PC-9 (cell line): ENCODE data around the gene DPP4. TPM values are rescaled to one million over a fixed set of nuclear protein-coding genes. Genes with fewer than 3 reads are reported as not detected.

ENCODE experiments used
- BruUV-seq: library from RNA; stranded (reverse); fragments of 400-500 nt; replicated peaks from 2 replicates; lab custom pipeline; 2021; lab: Mats Ljungman, UMichigan
- CTCF ChIA-PET: fragments of 300-600 bp; sonication (Branson Sonifier 250); formaldehyde crosslinking; loops from one replicate; lab custom pipeline; 2022; ENCODE audit warnings: antibody characterized with exemption; lab: Charles Lee
- POLR2A ChIA-PET: fragments of 300-600 bp; sonication (Branson Sonifier 250); formaldehyde crosslinking; loops from one replicate; lab custom pipeline; 2022; ENCODE audit warnings: antibody characterized with exemption; ENCODE audit not compliant: unreplicated experiment; lab: Charles Lee
- DNase-seq, 2 experiments: peaks; one replicate each; pipeline versions ENCODE4 v3.0.0 to v3.0.0-alpha.2; 2015 to 2022; ENCODE audit warnings: mixed read lengths in 1 of 2
- H2AFZ ChIP-seq: fragments of 200-600 bp; sonication (generic); 2 replicates; pipeline ENCODE4 v1.8.1; 2017; ENCODE audit warnings: antibody characterized with exemption
- H3F3A ChIP-seq: fragments of 200-600 bp; sonication (generic); 2 replicates; pipeline ENCODE4 v1.8.1; 2017; ENCODE audit warnings: antibody characterized with exemption, mild to moderate bottlenecking, low read depth; ENCODE audit not compliant: insufficient read depth
- H3K27ac ChIP-seq: fragments of 200-600 bp; sonication (generic); 2 replicates; pipeline ENCODE4 v1.6.1; 2016; ENCODE audit warnings: mixed run types
- H3K27me3 ChIP-seq: fragments of 200-600 bp; sonication (generic); 2 replicates; pipeline ENCODE4 v1.6.1; 2016; ENCODE audit warnings: low read depth, mixed run types; ENCODE audit not compliant: insufficient read depth
- H3K36me3 ChIP-seq: fragments of 200-600 bp; sonication (generic); 2 replicates; pipeline ENCODE4 v1.6.1; 2016; ENCODE audit warnings: low read depth, mixed run types
- H3K4me1 ChIP-seq: fragments of 200-600 bp; sonication (generic); replicated peaks from 2 replicates; pipeline ENCODE4 v1.6.1; 2016; ENCODE audit warnings: mixed run types; ENCODE audit not compliant: insufficient read depth
- H3K4me2 ChIP-seq: fragments of 200-600 bp; sonication (generic); 2 replicates; pipeline ENCODE4 v1.6.1; 2017; ENCODE audit warnings: mixed run types
- H3K4me3 ChIP-seq: fragments of 200-600 bp; sonication (generic); 2 replicates; pipeline ENCODE4 v1.6.1; 2016; ENCODE audit warnings: mixed run types
- H3K79me2 ChIP-seq: fragments of 200-600 bp; sonication (generic); 2 replicates; pipeline ENCODE4 v1.6.1; 2017; ENCODE audit warnings: low read depth, mixed run types
- H3K9me2 ChIP-seq: fragments of 200-600 bp; sonication (generic); 2 replicates; pipeline ENCODE4 v1.8.1; 2017; ENCODE audit warnings: mild to moderate bottlenecking; ENCODE audit not compliant: insufficient read depth
- H3K9me3 ChIP-seq: fragments of 200-600 bp; sonication (generic); 2 replicates; pipeline ENCODE4 v1.8.1; 2016; ENCODE audit warnings: low read depth; ENCODE audit not compliant: insufficient read depth
- H4K20me1 ChIP-seq: fragments of 200-600 bp; sonication (generic); 2 replicates; pipeline ENCODE4 v1.8.1; 2017; ENCODE audit not compliant: insufficient read depth
- EZH2 ChIP-seq: fragments of 200-600 bp; sonication (generic); IDR thresholded peaks from 2 replicates; pipeline ENCODE4 v1.8.0; 2017; ENCODE audit warnings: antibody characterized with exemption, low read depth
- intact Hi-C: fragments of 100-400 bp; cut with micrococcal nuclease; formaldehyde crosslinking; loops from one replicate; pipeline ENCODE4 v1.10.0; 2022; ENCODE audit not compliant: unreplicated experiment
- total RNA-seq: library from RNA; stranded (reverse); gene quantifications from 2 replicates; pipeline ENCODE4 v1.2.3, GENCODE V29; 2021
- TF ChIP-seq, protein P1 (sequence below): fragments of 200-600 bp; sonication (generic); conservative IDR thresholded peaks from 2 replicates; pipeline ENCODE4 v1.6.1; 2017; ENCODE audit warnings: mixed run types, antibody characterized with exemption, mild to moderate bottlenecking, moderate library complexity

DPP4 gene
- total RNA-seq, 1 experiment from 2014 or later, result 0.35 TPM

GRCh38 chr2:161982548-161983330, 91.3 kb downstream of the DPP4 start:
- BruUV-seq, result no TSS peak
- H3K9me2 ChIP-seq, result no peaks in the 10 kb centered on the region
- ChIA-PET POLR2A (no interaction called here), CTCF (no interaction called here)
- H3K27me3 ChIP-seq, result no peaks in the 10 kb centered on the region
- no peak for DNase-seq
- no peaks in the 10 kb centered on the region for H3K4me1 ChIP-seq
- H3K9me3 ChIP-seq, result no peaks in the 10 kb centered on the region
- no peak overlapping the region for H2AFZ ChIP-seq
- H3F3A ChIP-seq, result no peaks in the 10 kb centered on the region
- no peak overlapping the region for H3K27ac ChIP-seq
- no peak overlapping the region for H3K4me2 ChIP-seq
- no peaks in the 10 kb centered on the region for H4K20me1 ChIP-seq
- no peaks in the 10 kb centered on the region for H3K79me2 ChIP-seq
- no peaks in the 10 kb centered on the region for H3K36me3 ChIP-seq
- H3K4me3 ChIP-seq, result no peak overlapping the region
- TF ChIP-seq EZH2, result no peak
- TF ChIP-seq, protein P1, sequence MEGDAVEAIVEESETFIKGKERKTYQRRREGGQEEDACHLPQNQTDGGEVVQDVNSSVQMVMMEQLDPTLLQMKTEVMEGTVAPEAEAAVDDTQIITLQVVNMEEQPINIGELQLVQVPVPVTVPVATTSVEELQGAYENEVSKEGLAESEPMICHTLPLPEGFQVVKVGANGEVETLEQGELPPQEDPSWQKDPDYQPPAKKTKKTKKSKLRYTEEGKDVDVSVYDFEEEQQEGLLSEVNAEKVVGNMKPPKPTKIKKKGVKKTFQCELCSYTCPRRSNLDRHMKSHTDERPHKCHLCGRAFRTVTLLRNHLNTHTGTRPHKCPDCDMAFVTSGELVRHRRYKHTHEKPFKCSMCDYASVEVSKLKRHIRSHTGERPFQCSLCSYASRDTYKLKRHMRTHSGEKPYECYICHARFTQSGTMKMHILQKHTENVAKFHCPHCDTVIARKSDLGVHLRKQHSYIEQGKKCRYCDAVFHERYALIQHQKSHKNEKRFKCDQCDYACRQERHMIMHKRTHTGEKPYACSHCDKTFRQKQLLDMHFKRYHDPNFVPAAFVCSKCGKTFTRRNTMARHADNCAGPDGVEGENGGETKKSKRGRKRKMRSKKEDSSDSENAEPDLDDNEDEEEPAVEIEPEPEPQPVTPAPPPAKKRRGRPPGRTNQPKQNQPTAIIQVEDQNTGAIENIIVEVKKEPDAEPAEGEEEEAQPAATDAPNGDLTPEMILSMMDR, result no peak
- intact Hi-C loops, result no loop called here

GRCh38 chr2:161981679-161982250, 92.2 kb downstream of the DPP4 start:
- Histone ChIP-seq H3K4me2 (no peak overlapping the region), H2AFZ (no peak overlapping the region), H3K4me1 (no peaks in the 10 kb centered on the region), H3K9me2 (no peaks in the 10 kb centered on the region), H4K20me1 (no peaks in the 10 kb centered on the region), H3K9me3 (no peaks in the 10 kb centered on the region), H3K27me3 (no peaks in the 10 kb centered on the region), H3K79me2 (no peaks in the 10 kb centered on the region), H3F3A (no peaks in the 10 kb centered on the region), H3K27ac (no peak overlapping the region), H3K4me3 (no peak overlapping the region), H3K36me3 (no peaks in the 10 kb centered on the region)
- no peak for DNase-seq
- ChIA-PET POLR2A (no interaction called here), CTCF (no interaction called here)
- intact Hi-C loops, result no loop called here
- BruUV-seq, result no TSS peak
- no peak for TF ChIP-seq EZH2
- TF ChIP-seq, protein P1, result no peak

DNA sequence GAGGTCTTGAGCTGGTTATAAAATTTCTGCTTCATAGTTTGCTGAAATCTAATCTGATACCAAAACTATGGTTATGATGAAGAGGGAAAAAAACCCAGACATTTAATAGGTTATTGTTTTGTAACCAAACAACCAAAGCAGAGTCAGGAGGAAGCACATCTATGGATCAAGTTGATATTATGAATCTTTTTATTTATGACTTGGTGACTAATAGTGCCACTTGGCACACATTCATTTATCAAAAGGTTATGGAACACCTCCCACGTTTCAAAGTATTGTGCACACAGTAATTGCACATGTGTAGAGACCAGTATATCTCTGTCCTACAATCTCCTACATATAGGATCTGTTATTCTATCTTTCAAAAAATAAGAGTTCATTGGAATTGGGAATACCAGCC, 93.0 kb downstream of the DPP4 start:
- H3F3A ChIP-seq, result no peaks in the 10 kb centered on the region
- no TSS peak for BruUV-seq
- TF ChIP-seq EZH2, result no peak
- TF ChIP-seq, protein P1, result no peak
- no peak overlapping the region for H2AFZ ChIP-seq
- intact Hi-C loops, result no loop called here
- CTCF ChIA-PET, result no interaction called here
- no peaks in the 10 kb centered on the region for H3K27me3 ChIP-seq
- no peaks in the 10 kb centered on the region for H3K9me3 ChIP-seq
- no peak for DNase-seq
- H3K9me2 ChIP-seq, result no peaks in the 10 kb centered on the region
- H3K36me3 ChIP-seq, result no peaks in the 10 kb centered on the region
- POLR2A ChIA-PET, result interaction anchor here (0.7 kb wide), 1 partner anchor 488 kb away, joined by 3 read pairs; no protein-coding TSS in a partner anchor
- no peaks in the 10 kb centered on the region for H3K4me1 ChIP-seq
- H3K27ac ChIP-seq, result no peak overlapping the region
- H3K4me2 ChIP-seq, result no peak overlapping the region
- no peaks in the 10 kb centered on the region for H3K79me2 ChIP-seq
- no peak overlapping the region for H3K4me3 ChIP-seq
- no peaks in the 10 kb centered on the region for H4K20me1 ChIP-seq
